ENCODE data around the gene DNAH2. TPM values are rescaled to one million over a fixed set of nuclear protein-coding genes. Genes with fewer than 3 reads are reported as not detected.

Gene DNAH2, protein sequence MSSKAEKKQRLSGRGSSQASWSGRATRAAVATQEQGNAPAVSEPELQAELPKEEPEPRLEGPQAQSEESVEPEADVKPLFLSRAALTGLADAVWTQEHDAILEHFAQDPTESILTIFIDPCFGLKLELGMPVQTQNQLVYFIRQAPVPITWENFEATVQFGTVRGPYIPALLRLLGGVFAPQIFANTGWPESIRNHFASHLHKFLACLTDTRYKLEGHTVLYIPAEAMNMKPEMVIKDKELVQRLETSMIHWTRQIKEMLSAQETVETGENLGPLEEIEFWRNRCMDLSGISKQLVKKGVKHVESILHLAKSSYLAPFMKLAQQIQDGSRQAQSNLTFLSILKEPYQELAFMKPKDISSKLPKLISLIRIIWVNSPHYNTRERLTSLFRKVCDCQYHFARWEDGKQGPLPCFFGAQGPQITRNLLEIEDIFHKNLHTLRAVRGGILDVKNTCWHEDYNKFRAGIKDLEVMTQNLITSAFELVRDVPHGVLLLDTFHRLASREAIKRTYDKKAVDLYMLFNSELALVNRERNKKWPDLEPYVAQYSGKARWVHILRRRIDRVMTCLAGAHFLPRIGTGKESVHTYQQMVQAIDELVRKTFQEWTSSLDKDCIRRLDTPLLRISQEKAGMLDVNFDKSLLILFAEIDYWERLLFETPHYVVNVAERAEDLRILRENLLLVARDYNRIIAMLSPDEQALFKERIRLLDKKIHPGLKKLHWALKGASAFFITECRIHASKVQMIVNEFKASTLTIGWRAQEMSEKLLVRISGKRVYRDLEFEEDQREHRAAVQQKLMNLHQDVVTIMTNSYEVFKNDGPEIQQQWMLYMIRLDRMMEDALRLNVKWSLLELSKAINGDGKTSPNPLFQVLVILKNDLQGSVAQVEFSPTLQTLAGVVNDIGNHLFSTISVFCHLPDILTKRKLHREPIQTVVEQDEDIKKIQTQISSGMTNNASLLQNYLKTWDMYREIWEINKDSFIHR (N-terminal part only)
- polyA plus RNA-seq (2013, experiment 1 of 2): 1.9 TPM
- polyA plus RNA-seq (2013, experiment 2 of 2): 3.4 TPM

DNA sequence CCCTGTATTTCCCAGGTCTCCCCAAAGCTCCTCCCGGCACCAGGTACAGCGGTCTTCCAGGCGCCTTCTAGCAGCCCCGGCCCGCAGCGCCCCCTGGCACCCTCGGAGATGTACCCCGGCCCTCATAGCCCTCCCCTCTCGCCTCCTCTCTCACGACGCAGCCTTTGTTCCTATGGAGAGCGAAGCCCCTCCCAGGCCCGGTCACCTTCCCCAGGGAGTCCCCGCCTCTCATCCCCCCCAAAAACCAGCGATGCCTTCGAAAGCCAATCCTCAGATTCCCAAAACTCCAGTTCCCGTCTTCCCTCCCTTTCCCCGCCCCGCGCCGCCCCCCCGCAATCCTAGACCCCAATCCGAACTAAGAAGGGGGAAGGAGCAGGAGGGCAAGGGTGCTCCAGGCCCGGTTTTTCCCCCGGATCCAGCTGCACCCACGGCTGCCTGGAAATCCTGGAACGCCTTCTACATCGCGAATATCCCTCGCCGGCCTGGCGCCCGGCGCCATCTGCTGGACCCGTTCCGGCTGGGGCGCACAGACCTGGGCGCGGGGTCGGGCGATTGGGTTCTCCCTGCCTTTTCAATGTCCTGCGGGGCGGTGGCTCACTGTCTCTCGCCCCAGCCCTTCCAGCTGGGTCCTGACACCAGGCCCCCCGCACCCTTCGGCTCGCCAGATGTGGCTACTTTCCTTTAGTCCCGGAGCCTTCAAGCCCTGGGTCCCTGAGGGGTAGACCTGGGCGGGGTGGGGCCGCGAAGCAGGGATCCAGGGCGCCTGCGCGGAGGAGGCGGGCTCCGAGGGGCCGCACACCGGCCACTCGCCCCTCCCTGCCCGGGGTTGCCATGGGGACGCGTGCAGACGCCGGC lies at the start of gene DNAH2:
Gene DNAH2, plus strand, starts transcription at position 844 of the 855 bp plus-strand sequence. CDS start 1,991 bp downstream, outside the sequence.
- no peaks in the 10 kb centered on the region for H3K9me3 ChIP-seq (ENCODE audit: control insufficient read depth, low read length)
- H3K4me3 ChIP-seq (ENCODE audit: extremely low read depth, insufficient read depth, low read length, poor library complexity, severe bottlenecking): peak within 1 kb of the TSS; percentile 63
- no peaks in the 10 kb centered on the region for H3K36me3 ChIP-seq (ENCODE audit: control insufficient read depth, insufficient read depth, low read length)
- WGBS, 2 experiments (ENCODE audit: insufficient coverage in 2 of 2): 0% methylated on average over 42 to 59 of the region's 64 CpGs
- peak within 1 kb of the TSS; percentile 69 for H3K27ac ChIP-seq (ENCODE audit: low read depth, low read length, severe bottlenecking)
- H3K4me1 ChIP-seq (ENCODE audit: control insufficient read depth, insufficient read depth, low read length, poor library complexity, severe bottlenecking): peaks cover 4% of the 10 kb centered on the region

DNA sequence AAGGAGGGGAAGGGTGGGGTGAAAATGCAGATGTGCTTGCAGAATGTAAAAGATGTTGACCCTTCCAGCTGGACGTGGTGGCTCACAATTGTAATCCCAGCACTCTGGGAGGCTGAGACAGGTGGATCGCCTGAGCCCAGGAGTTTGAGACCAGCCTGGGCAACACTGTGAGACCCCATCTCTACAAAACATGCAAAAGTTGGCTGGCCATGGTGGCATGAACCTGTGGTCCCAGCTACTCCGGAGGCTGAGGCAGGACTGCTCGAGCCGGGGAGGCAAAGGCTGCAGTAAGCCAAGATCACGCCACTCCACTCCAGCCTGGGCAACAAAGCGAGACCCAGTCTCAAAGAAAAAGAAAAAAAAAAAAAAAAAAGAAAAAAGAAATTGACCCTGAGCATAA lies 49.1 kb upstream of the DNAH2 start:
- Histone ChIP-seq H3K36me3 (ENCODE audit: control insufficient read depth, insufficient read depth, low read length) (peaks cover 70% of the 10 kb centered on the region), H3K4me1 (ENCODE audit: control insufficient read depth, insufficient read depth, low read length, poor library complexity, severe bottlenecking) (no peaks in the 10 kb centered on the region), H3K4me3 (ENCODE audit: extremely low read depth, insufficient read depth, low read length, poor library complexity, severe bottlenecking) (no peak overlapping the region), H3K27ac (ENCODE audit: low read depth, low read length, severe bottlenecking) (no peak overlapping the region), H3K9me3 (ENCODE audit: control insufficient read depth, low read length) (peaks cover 4% of the 10 kb centered on the region)
- 94 to 96% methylated on average over 5 to 6 of the region's 7 CpGs for WGBS, 2 experiments (ENCODE audit: insufficient coverage in 2 of 2)

DNA sequence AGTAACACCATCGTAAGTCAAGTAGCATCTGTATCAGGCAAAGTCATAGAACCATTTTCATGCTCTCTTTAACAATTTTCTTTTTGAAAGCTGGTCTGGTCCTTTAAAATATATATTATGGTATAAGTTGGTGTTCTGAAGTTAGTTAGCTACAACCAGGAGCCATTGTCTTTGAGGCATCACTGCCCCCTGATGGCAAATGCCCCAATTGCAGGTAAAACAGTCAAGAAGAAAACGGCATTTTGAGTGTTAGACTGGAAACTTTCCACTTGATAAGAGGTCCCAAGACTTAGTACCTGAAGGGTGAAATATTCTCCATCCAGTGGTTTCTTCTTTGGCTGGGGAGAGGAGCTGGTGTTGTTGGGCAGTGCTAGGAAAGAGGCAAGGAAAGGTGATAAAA lies 44.3 kb upstream of the DNAH2 start:
- Histone ChIP-seq H3K4me3 (ENCODE audit: extremely low read depth, insufficient read depth, low read length, poor library complexity, severe bottlenecking) (no peak overlapping the region), H3K36me3 (ENCODE audit: control insufficient read depth, insufficient read depth, low read length) (peaks cover 72% of the 10 kb centered on the region)

DNA sequence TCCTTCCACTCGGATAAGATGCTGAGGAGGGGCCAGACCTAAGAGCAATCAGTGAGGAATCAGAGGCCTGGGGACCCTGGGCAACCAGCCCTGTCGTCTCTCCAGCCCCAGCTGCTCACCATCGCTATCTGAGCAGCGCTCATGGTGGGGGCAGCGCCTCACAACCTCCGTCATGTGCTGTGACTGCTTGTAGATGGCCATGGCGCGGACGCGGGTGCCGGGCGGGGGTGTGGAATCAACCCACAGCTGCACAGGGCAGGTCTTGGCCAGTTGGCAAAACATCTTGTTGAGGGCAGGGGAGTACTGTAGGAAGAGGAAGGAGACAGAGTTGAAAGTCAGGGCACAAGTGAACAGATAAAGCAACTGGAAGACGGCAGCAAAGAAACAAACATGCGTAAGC lies 42.6 kb upstream of the DNAH2 start:
- H3K27ac ChIP-seq (ENCODE audit: low read depth, low read length, severe bottlenecking): no peak overlapping the region
- peaks cover 11% of the 10 kb centered on the region for H3K9me3 ChIP-seq (ENCODE audit: control insufficient read depth, low read length)
- no peak overlapping the region for H3K4me3 ChIP-seq (ENCODE audit: extremely low read depth, insufficient read depth, low read length, poor library complexity, severe bottlenecking)
- peaks cover 61% of the 10 kb centered on the region for H3K36me3 ChIP-seq (ENCODE audit: control insufficient read depth, insufficient read depth, low read length)
- 98 to 100% methylated on average over 11 to 12 of the region's 14 CpGs for WGBS, 2 experiments (ENCODE audit: insufficient coverage in 2 of 2)
- peaks cover 21% of the 10 kb centered on the region for H3K4me1 ChIP-seq (ENCODE audit: control insufficient read depth, insufficient read depth, low read length, poor library complexity, severe bottlenecking)

More for the DNA sequence above, 44.3 kb upstream of the DNAH2 start:
- peaks cover 11% of the 10 kb centered on the region for H3K9me3 ChIP-seq (ENCODE audit: control insufficient read depth, low read length)
- H3K4me1 ChIP-seq (ENCODE audit: control insufficient read depth, insufficient read depth, low read length, poor library complexity, severe bottlenecking): peaks cover 21% of the 10 kb centered on the region
- no peak overlapping the region for H3K27ac ChIP-seq (ENCODE audit: low read depth, low read length, severe bottlenecking)
- whole genome bisulfite sequencing, 2 experiments (ENCODE audit: insufficient coverage in 2 of 2): 86 to 88% methylated on average over 1 of the region's 2 CpGs

DNA sequence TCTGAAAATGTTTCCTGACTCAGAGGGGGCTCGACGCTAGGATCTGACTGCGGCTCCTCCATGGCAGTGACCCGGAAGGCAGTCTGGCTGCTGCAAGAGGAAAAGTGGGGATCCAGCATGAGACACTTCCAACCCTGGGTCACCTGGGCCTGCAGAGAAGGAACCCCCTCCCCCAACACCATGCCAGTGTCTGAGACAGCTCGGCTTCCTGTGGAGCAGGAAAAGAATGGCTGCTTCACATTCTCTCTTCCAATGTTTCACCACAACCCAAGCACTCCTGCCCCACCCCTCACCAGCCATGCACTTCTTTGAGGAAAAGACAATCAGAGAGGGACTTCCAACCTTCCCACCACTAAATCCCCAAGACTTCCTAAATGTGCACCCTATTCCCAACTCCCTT lies 41.0 kb upstream of the DNAH2 start:
- WGBS, 2 experiments (ENCODE audit: insufficient coverage in 2 of 2): 51% methylated on average over 5 of the region's 5 CpGs; no CpG with 5 or more reads in 1 of the 2 experiments
- Histone ChIP-seq H3K27ac (ENCODE audit: low read depth, low read length, severe bottlenecking) (peak overlapping the region; percentile 57), H3K4me1 (ENCODE audit: control insufficient read depth, insufficient read depth, low read length, poor library complexity, severe bottlenecking) (peaks cover 21% of the 10 kb centered on the region), H3K36me3 (ENCODE audit: control insufficient read depth, insufficient read depth, low read length) (peaks cover 49% of the 10 kb centered on the region), H3K9me3 (ENCODE audit: control insufficient read depth, low read length) (peaks cover 11% of the 10 kb centered on the region), H3K4me3 (ENCODE audit: extremely low read depth, insufficient read depth, low read length, poor library complexity, severe bottlenecking) (no peak overlapping the region)

DNA sequence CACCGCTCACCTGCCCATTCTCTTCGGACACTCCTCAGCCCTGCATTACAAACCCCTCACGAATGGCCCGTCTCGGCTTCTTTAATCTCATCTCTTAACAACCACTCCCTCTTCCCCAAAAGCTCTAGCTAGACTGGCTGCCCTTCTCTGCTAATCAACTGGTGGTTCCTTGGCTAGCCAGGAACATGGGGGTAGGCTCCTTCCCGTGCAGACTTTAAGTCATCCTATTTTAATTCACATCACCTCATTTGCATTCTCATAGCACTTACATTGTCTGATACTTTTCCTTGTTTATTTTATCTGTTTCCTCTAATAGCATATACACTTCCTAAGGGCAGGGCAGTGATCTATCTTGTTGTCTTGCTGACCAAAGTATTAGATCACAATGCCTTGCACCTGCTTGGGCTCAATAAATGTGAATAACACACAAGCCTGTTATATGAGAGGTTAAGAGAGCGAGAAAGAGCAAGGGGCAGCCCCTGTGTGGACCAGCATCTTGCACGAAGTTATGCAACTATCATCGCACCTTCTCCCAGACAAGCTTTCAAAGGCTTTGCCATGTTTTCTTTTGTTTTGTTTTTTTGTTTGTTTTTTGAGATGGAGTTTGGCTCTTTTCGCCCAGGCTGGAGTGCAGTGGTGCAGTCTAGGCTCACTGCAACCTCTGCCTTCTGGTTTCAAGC lies 40.0 kb upstream of the DNAH2 start:
- H3K36me3 ChIP-seq (ENCODE audit: control insufficient read depth, insufficient read depth, low read length): peaks cover 40% of the 10 kb centered on the region
- peaks cover 11% of the 10 kb centered on the region for H3K9me3 ChIP-seq (ENCODE audit: control insufficient read depth, low read length)
- H3K4me3 ChIP-seq (ENCODE audit: extremely low read depth, insufficient read depth, low read length, poor library complexity, severe bottlenecking): no peak overlapping the region
- H3K4me1 ChIP-seq (ENCODE audit: control insufficient read depth, insufficient read depth, low read length, poor library complexity, severe bottlenecking): peaks cover 21% of the 10 kb centered on the region
- no peak overlapping the region for H3K27ac ChIP-seq (ENCODE audit: low read depth, low read length, severe bottlenecking)
- 49 to 54% methylated on average over 8 to 10 of the region's 10 CpGs for WGBS, 2 experiments (ENCODE audit: insufficient coverage in 2 of 2)

DNA sequence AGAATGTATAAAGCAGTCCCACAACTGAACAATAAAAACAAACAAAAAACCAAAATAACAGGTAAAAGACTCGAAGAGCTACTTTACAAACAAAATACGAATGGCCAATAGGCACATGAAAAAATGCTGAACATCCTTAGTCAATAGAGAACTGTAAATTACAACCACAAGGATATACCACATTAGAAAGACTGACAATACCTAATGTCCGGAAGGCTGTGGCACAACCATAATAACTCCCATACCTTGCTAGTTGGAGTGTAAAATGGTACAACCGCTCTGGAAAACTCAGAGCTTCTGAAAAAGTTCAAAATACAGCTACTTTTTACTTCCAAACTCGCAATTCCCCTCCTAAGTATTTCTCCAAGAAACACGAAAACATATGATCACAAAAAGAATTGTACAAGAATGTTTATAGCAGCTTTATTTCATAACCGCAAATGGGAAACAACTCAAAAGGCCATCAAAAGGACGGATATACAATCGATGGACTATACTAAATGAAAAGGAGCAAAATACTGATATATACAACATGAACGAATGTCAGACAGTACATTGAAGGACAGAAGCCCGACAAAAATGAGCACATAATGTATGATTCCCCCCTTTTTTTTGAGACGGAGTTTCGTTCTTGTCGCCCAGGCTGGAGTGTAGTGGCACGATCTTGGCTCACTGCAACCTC lies 32.6 kb upstream of the DNAH2 start:
- Histone ChIP-seq H3K36me3 (ENCODE audit: control insufficient read depth, insufficient read depth, low read length) (peaks cover 11% of the 10 kb centered on the region), H3K4me3 (ENCODE audit: extremely low read depth, insufficient read depth, low read length, poor library complexity, severe bottlenecking) (peak overlapping the region; percentile 99), H3K4me1 (ENCODE audit: control insufficient read depth, insufficient read depth, low read length, poor library complexity, severe bottlenecking) (peaks cover 10% of the 10 kb centered on the region), H3K9me3 (ENCODE audit: control insufficient read depth, low read length) (no peaks in the 10 kb centered on the region), H3K27ac (ENCODE audit: low read depth, low read length, severe bottlenecking) (peak overlapping the region; percentile 99)
- WGBS, 2 experiments (ENCODE audit: insufficient coverage in 2 of 2): 66 to 79% methylated on average over 7 to 8 of the region's 15 CpGs

DNA sequence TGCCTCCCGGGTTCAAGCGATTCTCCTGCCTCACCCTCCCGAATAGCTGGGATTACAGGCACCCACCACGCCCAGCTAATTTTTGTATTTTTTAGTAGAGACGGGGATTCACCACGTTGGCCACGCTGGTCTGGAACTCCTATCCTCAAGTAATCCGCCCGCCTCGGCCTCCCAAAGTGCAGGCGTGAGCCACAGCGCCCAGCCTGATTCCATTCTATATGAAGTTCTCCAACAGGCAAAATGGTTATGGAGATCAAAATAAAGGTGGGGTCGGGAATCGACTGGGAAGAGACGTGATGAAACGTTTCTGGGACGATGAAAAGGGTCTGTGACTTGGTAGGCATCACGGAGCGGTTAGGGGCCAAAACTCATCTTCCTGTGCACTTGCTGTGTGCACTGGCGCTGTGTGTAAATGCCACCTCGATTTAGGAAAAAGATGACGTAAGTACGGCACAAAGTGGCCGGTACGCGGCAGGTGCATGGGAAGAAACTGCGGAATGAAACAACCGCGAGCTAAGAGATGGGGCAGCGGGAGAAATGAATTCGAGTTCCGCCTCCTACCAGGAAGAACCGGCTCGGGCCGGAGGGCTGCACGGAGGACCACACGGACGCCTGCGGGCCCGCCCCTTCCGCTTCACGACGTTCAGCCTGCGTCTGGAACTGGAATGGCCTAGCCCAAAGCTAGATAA lies 31.9 kb upstream of the DNAH2 start:
- peak overlapping the region; percentile 99 for H3K4me3 ChIP-seq (ENCODE audit: extremely low read depth, insufficient read depth, low read length, poor library complexity, severe bottlenecking)
- peaks cover 10% of the 10 kb centered on the region for H3K4me1 ChIP-seq (ENCODE audit: control insufficient read depth, insufficient read depth, low read length, poor library complexity, severe bottlenecking)
- H3K9me3 ChIP-seq (ENCODE audit: control insufficient read depth, low read length): no peaks in the 10 kb centered on the region
- H3K36me3 ChIP-seq (ENCODE audit: control insufficient read depth, insufficient read depth, low read length): peaks cover 17% of the 10 kb centered on the region
- peak overlapping the region; percentile 99 for H3K27ac ChIP-seq (ENCODE audit: low read depth, low read length, severe bottlenecking)
- WGBS, 2 experiments (ENCODE audit: insufficient coverage in 2 of 2): 5 to 16% methylated on average over 25 to 36 of the region's 44 CpGs

Measured in mesodermal cell (in vitro differentiated cells).